ENCODE measurements around the gene FETUB. TPM values are rescaled to one million over a fixed set of nuclear protein-coding genes. Genes with fewer than 3 reads are reported as not detected.
"Not testable (repeated sequence)": the region's sequence is repeated elsewhere in the genome, so short reads cannot be mapped to it uniquely, and the experiment has no call there.

Gene FETUB
- total RNA-seq, 1 donor from 2014 or later = not detected

- Histone ChIP-seq H3K4me2 (no peak overlapping the region), H3K79me2 (ENCODE audit: low read depth) (no peaks in the 10 kb centered on the region), H3K9ac (no peak overlapping the region), H3K36me3 (no peaks in the 10 kb centered on the region), H3K9me3 (ENCODE audit: low read depth) (no peaks in the 10 kb centered on the region), H3K27me3 (no peaks in the 10 kb centered on the region), H3K4me3 (no peak overlapping the region), H2AFZ (replicated peaks) (no peak overlapping the region), H3F3A (ENCODE audit: low read depth) (no peaks in the 10 kb centered on the region), H3K27ac (no peak overlapping the region), H3K4me1 (peaks cover 2% of the 10 kb centered on the region), H4K20me1 (ENCODE audit: low read depth) (no peaks in the 10 kb centered on the region)
- TF ChIP-seq EZH2 (IDR thresholded peaks at IDR 0.05) (no peak), CTCF (IDR thresholded peaks at IDR 0.05) (no peak), EZH2phosphoT487 (IDR thresholded peaks at IDR 0.05) (no peak)
- Mint-ChIP-seq H3K27ac (no peak overlapping the region), H3K9me3 (peaks cover 9% of the 10 kb centered on the region), H3K4me3 (no peak overlapping the region), H3K4me1 (no peaks in the 10 kb centered on the region), H3K36me3 (no peaks in the 10 kb centered on the region), H3K27me3 (ENCODE audit: insufficient read depth, low read depth) (peaks cover 2% of the 10 kb centered on the region)
- DNase-seq (ENCODE audit: low spot score) = no peak
Measured at GRCh38 chr3:186680869-186681268, 40.7 kb downstream of the FETUB start.

DNA sequence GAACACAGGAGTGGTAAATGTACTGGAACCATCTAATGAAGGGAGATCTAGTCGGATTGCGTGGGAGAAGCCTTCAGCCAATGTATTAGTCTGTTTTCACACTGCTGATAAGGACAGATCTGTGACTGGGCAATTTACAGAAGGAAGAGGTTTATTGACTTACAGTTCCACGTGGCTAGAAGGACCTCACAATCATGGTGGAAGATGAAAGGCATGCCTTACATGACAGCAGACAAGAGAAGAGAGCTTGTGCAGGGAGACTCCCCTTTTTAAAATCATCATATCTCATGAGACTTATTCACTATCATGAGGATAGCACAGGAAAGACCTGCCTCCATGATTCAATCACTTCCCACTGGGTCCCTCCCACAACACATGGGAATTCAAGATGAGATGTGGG lies 42.6 kb downstream of the FETUB start:
- Histone ChIP-seq H3K4me2 (no peak overlapping the region), H3F3A (ENCODE audit: low read depth) (no peaks in the 10 kb centered on the region), H3K4me1 (peaks cover 2% of the 10 kb centered on the region), H3K9me3 (ENCODE audit: low read depth) (no peaks in the 10 kb centered on the region), H2AFZ (replicated peaks) (no peak overlapping the region), H3K9ac (no peak overlapping the region), H4K20me1 (ENCODE audit: low read depth) (no peaks in the 10 kb centered on the region), H3K36me3 (no peaks in the 10 kb centered on the region), H3K27me3 (no peaks in the 10 kb centered on the region), H3K27ac (no peak overlapping the region), H3K79me2 (ENCODE audit: low read depth) (no peaks in the 10 kb centered on the region), H3K4me3 (no peak overlapping the region)
- TF ChIP-seq EZH2 (IDR thresholded peaks at IDR 0.05) (no peak), EZH2phosphoT487 (IDR thresholded peaks at IDR 0.05) (no peak), CTCF (IDR thresholded peaks at IDR 0.05) (no peak)
- H3K36me3 Mint-ChIP-seq = no peaks in the 10 kb centered on the region
- H3K27ac Mint-ChIP-seq = no peak overlapping the region
- H3K9me3 Mint-ChIP-seq = peaks cover 13% of the 10 kb centered on the region
- H3K4me1 Mint-ChIP-seq = no peaks in the 10 kb centered on the region
- DNase-seq (ENCODE audit: low spot score) = no peak
- H3K27me3 Mint-ChIP-seq (ENCODE audit: insufficient read depth, low read depth) = peaks cover 6% of the 10 kb centered on the region
- no peak overlapping the region for H3K4me3 Mint-ChIP-seq

- Histone ChIP-seq H3K27me3 (no peaks in the 10 kb centered on the region), H2AFZ (replicated peaks) (peak overlapping the region; percentile 57), H3K4me1 (peaks cover 2% of the 10 kb centered on the region), H3K4me2 (no peak overlapping the region), H3K79me2 (ENCODE audit: low read depth) (no peaks in the 10 kb centered on the region), H3K4me3 (no peak overlapping the region), H3F3A (ENCODE audit: low read depth) (no peaks in the 10 kb centered on the region), H4K20me1 (ENCODE audit: low read depth) (no peaks in the 10 kb centered on the region), H3K27ac (no peak overlapping the region), H3K36me3 (no peaks in the 10 kb centered on the region), H3K9ac (no peak overlapping the region), H3K9me3 (ENCODE audit: low read depth) (no peaks in the 10 kb centered on the region)
- peaks cover 13% of the 10 kb centered on the region for H3K9me3 Mint-ChIP-seq
- H3K4me3 Mint-ChIP-seq = no peak overlapping the region
- DNase-seq (ENCODE audit: low spot score) = peak; percentile 26
- H3K4me1 Mint-ChIP-seq = no peaks in the 10 kb centered on the region
- H3K27me3 Mint-ChIP-seq (ENCODE audit: insufficient read depth, low read depth) = peaks cover 6% of the 10 kb centered on the region
- TF ChIP-seq CTCF (IDR thresholded peaks at IDR 0.05) (no peak), EZH2 (IDR thresholded peaks at IDR 0.05) (no peak), EZH2phosphoT487 (IDR thresholded peaks at IDR 0.05) (no peak)
- H3K27ac Mint-ChIP-seq = no peak overlapping the region
- H3K36me3 Mint-ChIP-seq = no peaks in the 10 kb centered on the region
Measured at GRCh38 chr3:186683979-186684378, 43.8 kb downstream of the FETUB start.

DNA sequence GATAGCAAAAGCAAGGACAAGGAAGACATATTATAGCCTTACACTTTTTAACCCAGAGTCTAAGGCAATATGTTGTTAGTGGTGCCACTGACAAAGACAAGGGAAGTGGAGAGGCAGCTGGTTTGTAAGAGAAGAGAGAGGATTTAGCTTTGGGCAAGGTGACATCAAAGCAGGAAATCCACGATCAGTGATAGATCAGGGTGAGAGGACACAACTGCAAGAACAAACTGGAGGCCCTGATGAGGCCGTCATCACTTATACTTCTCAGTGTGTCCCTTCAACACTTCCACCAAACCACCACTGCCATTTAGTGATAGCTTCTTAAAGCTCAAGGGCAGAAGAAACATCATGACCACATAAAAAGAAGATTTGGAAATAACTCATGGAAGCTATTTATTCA lies 46.3 kb downstream of the FETUB start:
- not testable (repeated sequence) for H3K27me3 Mint-ChIP-seq (ENCODE audit: insufficient read depth, low read depth); H3K4me3 ChIP-seq; DNase-seq (ENCODE audit: low spot score); H3K36me3 ChIP-seq; H3K4me1 Mint-ChIP-seq; H3K4me2 ChIP-seq; H3K36me3 Mint-ChIP-seq; H3K27me3 ChIP-seq; H3K27ac Mint-ChIP-seq; H3K79me2 ChIP-seq (ENCODE audit: low read depth); H3K27ac ChIP-seq; H4K20me1 ChIP-seq (ENCODE audit: low read depth); H3K4me3 Mint-ChIP-seq; H3F3A ChIP-seq (ENCODE audit: low read depth); H3K4me1 ChIP-seq; H2AFZ ChIP-seq (replicated peaks); H3K9ac ChIP-seq; H3K9me3 ChIP-seq (ENCODE audit: low read depth)
- H3K9me3 Mint-ChIP-seq = peaks cover 13% of the 10 kb centered on the region

All from neural progenitor cell (in vitro differentiated cells).